B cell (primary cell): Measurements from ENCODE around the gene TBCCD1.

ENCODE experiments used
- EZH2 ChIP-seq: IDR thresholded peaks from 2 replicates; pipeline ENCODE4 v1.6.1; 2012; ENCODE audit warnings: borderline replicate concordance, low read depth, mild to moderate bottlenecking, moderate library complexity, low read length; ENCODE audit not compliant: insufficient read depth, poor library complexity, severe bottlenecking
- TF ChIP-seq, protein P1 (sequence below): fragments of 200-600 bp; IDR thresholded peaks from one replicate; pipeline ENCODE4 v1.8.0; 2022; ENCODE audit warnings: antibody characterized with exemption, mild to moderate bottlenecking

DNA sequence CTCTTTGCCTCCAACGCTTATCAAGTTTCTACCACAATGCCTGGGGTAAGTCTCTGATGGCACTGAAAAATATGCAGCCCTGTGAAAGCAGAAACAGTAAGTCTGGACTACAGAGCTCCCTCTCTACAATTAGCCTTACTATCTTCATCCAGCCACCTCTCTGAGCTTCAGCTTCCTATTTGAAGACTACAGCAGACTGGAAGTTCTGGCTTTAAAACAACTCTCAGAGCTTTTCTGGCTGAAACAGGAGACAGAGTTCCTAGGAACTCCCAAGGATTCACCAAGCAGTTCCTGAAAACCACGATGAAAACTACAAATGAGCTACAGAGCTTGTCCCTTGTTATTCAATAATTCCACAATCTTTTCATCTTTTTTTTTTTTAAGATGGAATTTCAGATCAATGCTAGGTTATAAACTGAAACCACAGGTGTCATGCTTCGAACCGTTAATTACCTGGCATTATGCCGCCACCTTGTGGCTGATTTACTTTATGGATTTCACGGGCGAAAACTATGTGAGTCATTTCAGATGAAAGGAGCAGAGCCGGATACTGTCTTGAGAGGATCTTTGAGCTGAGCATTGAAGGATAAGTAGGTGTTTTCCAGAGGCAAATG, 26.8 kb downstream of the TBCCD1 start:
- TF ChIP-seq, protein P1, sequence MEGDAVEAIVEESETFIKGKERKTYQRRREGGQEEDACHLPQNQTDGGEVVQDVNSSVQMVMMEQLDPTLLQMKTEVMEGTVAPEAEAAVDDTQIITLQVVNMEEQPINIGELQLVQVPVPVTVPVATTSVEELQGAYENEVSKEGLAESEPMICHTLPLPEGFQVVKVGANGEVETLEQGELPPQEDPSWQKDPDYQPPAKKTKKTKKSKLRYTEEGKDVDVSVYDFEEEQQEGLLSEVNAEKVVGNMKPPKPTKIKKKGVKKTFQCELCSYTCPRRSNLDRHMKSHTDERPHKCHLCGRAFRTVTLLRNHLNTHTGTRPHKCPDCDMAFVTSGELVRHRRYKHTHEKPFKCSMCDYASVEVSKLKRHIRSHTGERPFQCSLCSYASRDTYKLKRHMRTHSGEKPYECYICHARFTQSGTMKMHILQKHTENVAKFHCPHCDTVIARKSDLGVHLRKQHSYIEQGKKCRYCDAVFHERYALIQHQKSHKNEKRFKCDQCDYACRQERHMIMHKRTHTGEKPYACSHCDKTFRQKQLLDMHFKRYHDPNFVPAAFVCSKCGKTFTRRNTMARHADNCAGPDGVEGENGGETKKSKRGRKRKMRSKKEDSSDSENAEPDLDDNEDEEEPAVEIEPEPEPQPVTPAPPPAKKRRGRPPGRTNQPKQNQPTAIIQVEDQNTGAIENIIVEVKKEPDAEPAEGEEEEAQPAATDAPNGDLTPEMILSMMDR: peak; percentile 82
- TF ChIP-seq EZH2: no peak
